GM19324 (cell line): ENCODE results near the gene FOXD3.
A peak's percentile ranks its signal among the peaks of the same experiment; 100 is the strongest.
"Not testable (repeated sequence)": the region's sequence is repeated elsewhere in the genome, so short reads cannot be mapped to it uniquely, and the experiment has no call there.

ENCODE experiments used
- ATAC-seq: cut with Tn5 transposase; IDR thresholded peaks from one replicate; pipeline ENCODE4 v1.9.1; 2021; ENCODE audit warnings: mild to moderate bottlenecking, moderate library complexity; ENCODE audit not compliant: unreplicated experiment, low FRiP score

FOXD3 gene

GRCh38 chr1:63352736-63353135 lies 30.4 kb downstream of the FOXD3 start:
- no peak for ATAC-seq

- not testable (repeated sequence) for ATAC-seq
Measured at GRCh38 chr1:63356234-63356633, 33.9 kb downstream of the FOXD3 start.

- no peak for ATAC-seq
Measured at GRCh38 chr1:63359561-63359960, 37.2 kb downstream of the FOXD3 start.

GRCh38 chr1:63362073-63362472 lies 39.7 kb downstream of the FOXD3 start:
- ATAC-seq = no peak

- no peak for ATAC-seq
Measured at GRCh38 chr1:63362578-63362977, 40.2 kb downstream of the FOXD3 start.

- ATAC-seq = no peak
Measured at GRCh38 chr1:63363014-63363413, 40.6 kb downstream of the FOXD3 start.

- ATAC-seq = no peak
Measured at GRCh38 chr1:63366908-63367214, 44.5 kb downstream of the FOXD3 start.

GRCh38 chr1:63367215-63368103 lies 45.1 kb downstream of the FOXD3 start, which contains the start of gene ALG6:
TSS of gene ALG6 (plus strand) at chr1:63367627. CDS start at chr1:63370978, 3,351 bp downstream.
- ATAC-seq = peak; percentile 97

- no peak for ATAC-seq
Measured at GRCh38 chr1:63368131-63368530, 45.8 kb downstream of the FOXD3 start.
